SU-DHL-6 (cell line): ENCODE measurements around the gene RIN3.

Source experiments
- H2AFZ ChIP-seq: fragments of 200-600 bp; sonication (generic); 2 replicates; pipeline ENCODE4 v1.6.1; 2014; ENCODE audit warnings: low read depth, mild to moderate bottlenecking, moderate library complexity, mixed read lengths, antibody characterized with exemption, low read length; ENCODE audit not compliant: severe bottlenecking
- H3F3A ChIP-seq: fragments of 200-600 bp; shearing (Covaris generic); 2 replicates; pipeline ENCODE4 v1.6.0; 2016; ENCODE audit warnings: antibody characterized with exemption, mild to moderate bottlenecking; ENCODE audit not compliant: insufficient read depth
- H3K27ac ChIP-seq: fragments of 200-600 bp; sonication (generic); 2 replicates; pipeline ENCODE4 v1.5.1; 2016; ENCODE audit warnings: low read depth, mild to moderate bottlenecking, low read length, moderate library complexity, mixed read lengths
- H3K27me3 ChIP-seq: fragments of 200-600 bp; sonication (generic), shearing (Covaris generic); 2 replicates; pipeline ENCODE4 v1.6.0; 2014; ENCODE audit warnings: mild to moderate bottlenecking, low read length
- H3K36me3 ChIP-seq: fragments of 200-600 bp; sonication (generic); 2 replicates; pipeline ENCODE4 v1.6.1; 2014; ENCODE audit warnings: mild to moderate bottlenecking, low read length, mixed read lengths
- H3K4me2 ChIP-seq: fragments of 300-600, 200-600 bp; shearing (Covaris generic), sonication (generic); 2 replicates; pipeline ENCODE4 v1.6.0; 2014; ENCODE audit warnings: low read length, low read depth, mild to moderate bottlenecking; ENCODE audit not compliant: poor library complexity, severe bottlenecking
- H3K4me3 ChIP-seq: fragments of 200-600 bp; sonication (generic); 2 replicates; pipeline ENCODE4 v1.5.1; 2014; ENCODE audit warnings: antibody characterized with exemption, low read length, mild to moderate bottlenecking, mixed read lengths; ENCODE audit not compliant: insufficient read depth, poor library complexity, severe bottlenecking
- H3K79me2 ChIP-seq: fragments of 200-600 bp; sonication (generic); 2 replicates; pipeline ENCODE4 v1.6.1; 2014; ENCODE audit warnings: mild to moderate bottlenecking, low read length, moderate library complexity; ENCODE audit not compliant: insufficient read depth
- H3K9ac ChIP-seq: fragments of 200-600 bp; sonication (generic); 2 replicates; pipeline ENCODE4 v1.7.0; 2014; ENCODE audit warnings: mild to moderate bottlenecking, low read length
- H3K9me2 ChIP-seq: fragments of 200-600 bp; sonication (generic); replicated peaks from 2 replicates; pipeline ENCODE4 v1.6.1; 2014; ENCODE audit warnings: low read length; ENCODE audit not compliant: insufficient read depth
- H3K9me3 ChIP-seq: fragments of 200-600 bp; sonication (generic); 2 replicates; pipeline ENCODE4 v1.6.1; 2014; ENCODE audit warnings: low read length, mixed read lengths; ENCODE audit not compliant: insufficient read depth
- H4K20me1 ChIP-seq: fragments of 200-600 bp; sonication (generic); 2 replicates; pipeline ENCODE4 v1.6.1; 2014; ENCODE audit warnings: low read depth, mild to moderate bottlenecking, antibody characterized with exemption, low read length, moderate library complexity, mixed read lengths
- CTCF ChIP-seq: fragments of 200-600 bp; sonication (generic); IDR thresholded peaks from one replicate; pipeline ENCODE4 v1.5.1; 2017; ENCODE audit warnings: antibody characterized with exemption, mild to moderate bottlenecking, low read length, moderate library complexity; ENCODE audit not compliant: insufficient read depth, poor library complexity, severe bottlenecking
- EZH2phosphoT487 ChIP-seq: fragments of 200-600 bp; sonication (generic), shearing (Covaris generic); conservative IDR thresholded peaks from 2 replicates; pipeline ENCODE4 v1.6.1; 2018; ENCODE audit warnings: mild to moderate bottlenecking, antibody characterized with exemption, low read length, moderate library complexity, mixed read lengths

Gene RIN3

GRCh38 chr14:92651106-92651757 is 137.7 kb downstream of the RIN3 start:
- Histone ChIP-seq H3K4me3 (no peak overlapping the region), H2AFZ (no peak overlapping the region), H3K36me3 (no peaks in the 10 kb centered on the region), H3K27ac (no peak overlapping the region), H4K20me1 (no peaks in the 10 kb centered on the region), H3K79me2 (no peaks in the 10 kb centered on the region), H3F3A (no peaks in the 10 kb centered on the region), H3K9me3 (no peaks in the 10 kb centered on the region), H3K9ac (no peak overlapping the region), H3K27me3 (no peaks in the 10 kb centered on the region), H3K4me2 (no peak overlapping the region), H3K9me2 (no peaks in the 10 kb centered on the region)
- no peak for TF ChIP-seq CTCF
- no peak for TF ChIP-seq EZH2phosphoT487

GRCh38 chr14:92651758-92652406 is 138.3 kb downstream of the RIN3 start:
- Histone ChIP-seq H3K9me2 (no peaks in the 10 kb centered on the region), H3K36me3 (no peaks in the 10 kb centered on the region), H4K20me1 (no peaks in the 10 kb centered on the region), H3F3A (no peaks in the 10 kb centered on the region), H3K27me3 (no peaks in the 10 kb centered on the region), H3K9ac (no peak overlapping the region), H3K9me3 (no peaks in the 10 kb centered on the region), H3K27ac (no peak overlapping the region), H3K79me2 (no peaks in the 10 kb centered on the region), H3K4me2 (no peak overlapping the region), H2AFZ (no peak overlapping the region), H3K4me3 (no peak overlapping the region)
- TF ChIP-seq CTCF, result no peak
- TF ChIP-seq EZH2phosphoT487, result no peak

GRCh38 chr14:92652413-92653151 is 139.0 kb downstream of the RIN3 start:
- no peaks in the 10 kb centered on the region for H3K27me3 ChIP-seq
- no peak overlapping the region for H3K4me3 ChIP-seq
- H3K4me2 ChIP-seq, result no peak overlapping the region
- H3K9ac ChIP-seq, result no peak overlapping the region
- H3K27ac ChIP-seq, result no peak overlapping the region
- TF ChIP-seq CTCF, result no peak
- TF ChIP-seq EZH2phosphoT487, result no peak
- H3K9me3 ChIP-seq, result no peaks in the 10 kb centered on the region
- no peaks in the 10 kb centered on the region for H4K20me1 ChIP-seq
- no peaks in the 10 kb centered on the region for H3K79me2 ChIP-seq
- no peaks in the 10 kb centered on the region for H3K36me3 ChIP-seq
- H3K9me2 ChIP-seq, result no peaks in the 10 kb centered on the region
- H2AFZ ChIP-seq, result no peak overlapping the region
- H3F3A ChIP-seq, result no peaks in the 10 kb centered on the region
